Heart left ventricle (tissue), 16 donors: ENCODE measurements around the gene FOXG1. TPM values are rescaled to one million over a fixed set of nuclear protein-coding genes. Genes with fewer than 3 reads are reported as not detected.

ENCODE experiments used
- ATAC-seq, 4 donors: fragments of 200-7000 bp; cut with Tn5 transposase; one replicate each; pipeline ENCODE4 v1.9.1; 2020 to 2022; ENCODE audit warnings: moderate library complexity in 4 of 4, mild to moderate bottlenecking in 3 of 4, moderate number of reproducible peaks in 1 of 4
- DNase-seq, 5 donors: peaks; one replicate each; pipeline ENCODE4 v3.0.0-alpha.2; 2020
- H3K27ac ChIP-seq, 12 donors: fragments of 200-600 bp; sonication (generic) in 4 of 12; one replicate each; pipeline versions ENCODE4 v1.5.0 to v1.8.0; 2016 to 2022; ENCODE audit warnings: mild to moderate bottlenecking in 2 of 12
- H3K27me3 ChIP-seq, 9 donors: fragments of 200-600 bp; sonication (generic) in 2 of 9; one replicate each; pipeline versions ENCODE4 v1.5.1 to v1.8.0; 2016 to 2022; ENCODE audit warnings: mild to moderate bottlenecking in 3 of 9
- H3K36me3 ChIP-seq, 9 donors: fragments of 200-600 bp; sonication (generic) in 2 of 9; one replicate each; pipeline versions ENCODE4 v1.5.0 to v1.8.0; 2018 to 2022; ENCODE audit warnings: mild to moderate bottlenecking in 2 of 9
- H3K4me1 ChIP-seq, 12 donors: fragments of 200-600 bp; sonication (generic) in 4 of 12; one replicate each; pipeline versions ENCODE4 v1.5.0 to v1.8.0; 2016 to 2022; ENCODE audit warnings: mild to moderate bottlenecking in 3 of 12
- H3K4me3 ChIP-seq, 12 donors: fragments of 200-600 bp; sonication (generic) in 4 of 12; one replicate each; pipeline versions ENCODE4 v1.5.0 to v1.8.0; 2017 to 2022; ENCODE audit warnings: mild to moderate bottlenecking in 9 of 12, moderate library complexity in 4 of 12
- H3K9me3 ChIP-seq, 12 donors: fragments of 200-600 bp; sonication (generic) in 4 of 12; one replicate each; pipeline versions ENCODE4 v1.5.0 to v1.8.0; 2016 to 2022; ENCODE audit warnings: mild to moderate bottlenecking in 1 of 12
- POLR2A ChIP-seq, 2 donors: fragments of 450-650 bp; IDR thresholded peaks; one replicate each; pipeline ENCODE4 v1.6.1; 2017; ENCODE audit warnings: antibody characterized with exemption in 2 of 2, mild to moderate bottlenecking in 2 of 2, moderate library complexity in 2 of 2
- WGBS, 4 donors: extraction: QIAGEN DNeasy Blood & Tissue Kit in 2 of 4; methylation state at CpG; one replicate each; pipeline versions ENCODE4 v1.1.5 to v1.1.7; 2013 to 2018; 5-methylcytosine and 5-hydroxymethylcytosine counted together
- intact Hi-C, 10 donors: fragments of 100-400 bp; cut with DNase I; formaldehyde crosslinking; loops; one replicate each; pipeline versions ENCODE4 v1.11.1 to v1.14.2; 2022
- polyA plus RNA-seq, 2 donors: library from polyadenylated mRNA; stranded (reverse); fragments of 200-250 nt; gene quantifications; one replicate each; pipeline ENCODE4 v1.2.3, GENCODE V29; 2013
- total RNA-seq, 9 donors: library from RNA; depleted of rRNA in 2 of 9; stranded (reverse); fragments of >200 nt in 2 of 9; fragmentation: NEBNext Ultra II Directional in 3 of 9; extraction: Animal tissue kit (Norgen Biotek cat#: 25700) in 3 of 9; gene quantifications; one replicate each; pipeline versions ENCODE4 v1.1.0 to v1.2.4, GENCODE V29; 2016 to 2023
- TF ChIP-seq, protein P1 (sequence below), 12 donors: fragments of 200-600 bp; sonication (generic) in 4 of 12; IDR thresholded peaks; one replicate each; pipeline versions ENCODE4 v1.5.0 to v1.8.0; 2018 to 2022; ENCODE audit warnings: antibody characterized with exemption in 12 of 12, mild to moderate bottlenecking in 5 of 12
- donor health status: ischemic (EF 13 %, LVEDD 7.1; RV severe dilation, severe dysfunction).
- donor health status: healthy with polysubstance abuse.
- donor health status: DM: no; HTN: yes; CAD: no.
- donor health status: DM: no; HTN: no; CAD: no.
- donor health status: ischemic (EF 25% LVEDD 6.9; RV normal size, moderate dysfunction).
- donor health status: ischemic (EF 25% LVEDD 5.7; RV mildly dilated, moderate dysfunction).
- donor health status: healthy.
- donor health status: DM: yes; HTN: yes; CAD: no.
- donor health status: ischemic (EF 35%, LVEDD 5.7; RV mildly dilated, moderate dysfunction).
- donor health status: nonischemic (EF 11% LVEDD 7.7; RV severe dilation, severe dysfunction).
- donor health status: DM: yes; HTN: yes; CAD: no.
- donor health status: PGD.
- donor health status: ischemic (EF 29% LVEDD 5.4; RV normal size, mild dysfunction).
- donor health status: nonischemic (EF 23%, LVEDD 6.1; RV moderate dilation, normal function).

Gene FOXG1
- total and polyA plus RNA-seq, 11 donors, result not detected

DNA sequence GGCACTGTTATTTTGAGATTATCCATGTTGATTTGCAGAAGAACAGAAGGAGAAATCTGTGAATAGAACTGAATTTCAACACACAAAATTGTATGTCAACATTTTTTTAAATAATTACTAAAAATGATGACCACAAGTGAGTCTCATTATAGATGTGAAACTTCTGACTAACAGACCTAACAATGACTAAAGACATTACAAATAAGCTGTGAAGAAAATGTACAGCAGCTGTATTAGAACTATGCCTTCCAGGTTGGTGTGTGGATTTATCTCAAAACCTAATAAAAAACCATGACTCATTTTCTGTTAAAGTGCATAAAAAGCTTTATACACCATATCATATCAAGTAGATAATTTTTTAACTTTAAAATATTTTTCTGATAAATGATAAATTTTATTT is 22.5 kb upstream of the FOXG1 start:
- Histone ChIP-seq H3K27me3 (peaks cover 0 to 18% (median 0%) of the 10 kb centered on the region in 9 donors), H3K9me3 (peaks cover 0 to 13% (median 1%) of the 10 kb centered on the region in 12 donors), H3K27ac (no peak overlapping the region), H3K4me3 (no peak overlapping the region), H3K4me1 (no peaks in the 10 kb centered on the region), H3K36me3 (no peaks in the 10 kb centered on the region)
- ATAC-seq (no peak), DNase-seq (no peak)
- intact Hi-C loops, result no loop called here
- TF ChIP-seq, protein P1, sequence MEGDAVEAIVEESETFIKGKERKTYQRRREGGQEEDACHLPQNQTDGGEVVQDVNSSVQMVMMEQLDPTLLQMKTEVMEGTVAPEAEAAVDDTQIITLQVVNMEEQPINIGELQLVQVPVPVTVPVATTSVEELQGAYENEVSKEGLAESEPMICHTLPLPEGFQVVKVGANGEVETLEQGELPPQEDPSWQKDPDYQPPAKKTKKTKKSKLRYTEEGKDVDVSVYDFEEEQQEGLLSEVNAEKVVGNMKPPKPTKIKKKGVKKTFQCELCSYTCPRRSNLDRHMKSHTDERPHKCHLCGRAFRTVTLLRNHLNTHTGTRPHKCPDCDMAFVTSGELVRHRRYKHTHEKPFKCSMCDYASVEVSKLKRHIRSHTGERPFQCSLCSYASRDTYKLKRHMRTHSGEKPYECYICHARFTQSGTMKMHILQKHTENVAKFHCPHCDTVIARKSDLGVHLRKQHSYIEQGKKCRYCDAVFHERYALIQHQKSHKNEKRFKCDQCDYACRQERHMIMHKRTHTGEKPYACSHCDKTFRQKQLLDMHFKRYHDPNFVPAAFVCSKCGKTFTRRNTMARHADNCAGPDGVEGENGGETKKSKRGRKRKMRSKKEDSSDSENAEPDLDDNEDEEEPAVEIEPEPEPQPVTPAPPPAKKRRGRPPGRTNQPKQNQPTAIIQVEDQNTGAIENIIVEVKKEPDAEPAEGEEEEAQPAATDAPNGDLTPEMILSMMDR (IDR thresholded peaks at IDR 0.05), result no peak
- no peak for TF ChIP-seq POLR2A (IDR thresholded peaks at IDR 0.05)

DNA sequence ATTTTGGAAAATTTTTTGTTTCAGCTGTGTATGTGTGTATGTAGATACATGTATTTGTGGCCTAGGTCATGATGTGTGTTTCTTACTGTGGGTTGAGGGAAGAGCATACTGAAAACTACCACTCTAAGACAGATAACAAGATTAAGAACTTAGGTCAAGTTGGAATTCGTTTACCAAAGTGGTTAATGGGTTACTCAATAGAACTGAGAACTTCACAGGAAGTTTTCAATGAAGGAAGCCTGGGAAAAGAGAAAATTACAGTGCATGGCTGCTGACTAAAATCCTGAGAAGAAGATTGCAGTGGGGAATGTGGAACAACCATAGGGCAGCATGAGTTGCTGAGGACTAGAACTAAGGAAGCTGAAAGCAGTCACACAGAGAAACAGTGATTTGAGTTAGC is 21.4 kb upstream of the FOXG1 start:
- TF ChIP-seq, protein P1 (IDR thresholded peaks at IDR 0.05), result no peak
- no peak for TF ChIP-seq POLR2A (IDR thresholded peaks at IDR 0.05)
- DNase-seq (no peak), ATAC-seq (no peak)
- Histone ChIP-seq H3K36me3 (no peaks in the 10 kb centered on the region), H3K27ac (no peak overlapping the region), H3K4me3 (no peak overlapping the region), H3K4me1 (no peaks in the 10 kb centered on the region), H3K9me3 (peaks cover 0 to 13% (median 1%) of the 10 kb centered on the region in 12 donors), H3K27me3 (peaks cover 0 to 18% (median 0%) of the 10 kb centered on the region in 9 donors)
- intact Hi-C loops, result no loop called here
- 20 to 31% (median 25%) methylated on average over 1 of the region's 1 CpG for WGBS, 4 donors

DNA sequence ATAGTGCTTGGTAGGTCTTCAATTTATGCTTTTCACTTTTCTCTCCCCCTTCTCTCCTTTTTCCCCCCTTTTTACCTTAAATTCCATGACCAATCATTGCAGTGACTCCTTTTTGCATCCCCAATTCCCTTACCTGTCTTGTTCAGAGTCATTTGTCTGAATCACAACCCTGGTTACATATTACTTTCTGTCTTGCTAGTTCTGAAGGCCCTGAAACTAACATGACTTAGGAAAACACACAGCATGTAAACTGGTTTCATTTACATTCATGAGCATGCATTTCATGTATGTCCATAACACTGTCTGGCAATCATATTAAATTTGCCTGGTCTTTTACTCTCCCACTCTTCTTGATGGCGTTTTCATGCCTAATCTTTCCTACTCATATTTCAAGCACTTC is 20.3 kb upstream of the FOXG1 start:
- no peaks in the 10 kb centered on the region for H3K4me1 ChIP-seq
- H3K27ac ChIP-seq, result no peak overlapping the region
- WGBS, 4 donors, result 65 to 77% (median 68%) methylated on average over 1 of the region's 1 CpG
- H3K27me3 ChIP-seq, result peaks cover 0 to 18% (median 0%) of the 10 kb centered on the region in 9 donors
- intact Hi-C loops, result no loop called here
- H3K4me3 ChIP-seq, result no peak overlapping the region
- H3K36me3 ChIP-seq, result no peaks in the 10 kb centered on the region
- peaks cover 0 to 13% (median 1%) of the 10 kb centered on the region in 12 donors for H3K9me3 ChIP-seq
- ATAC-seq, result no peak
- TF ChIP-seq, protein P1 (IDR thresholded peaks at IDR 0.05), result no peak
- no peak for TF ChIP-seq POLR2A (IDR thresholded peaks at IDR 0.05)
- no peak for DNase-seq

DNA sequence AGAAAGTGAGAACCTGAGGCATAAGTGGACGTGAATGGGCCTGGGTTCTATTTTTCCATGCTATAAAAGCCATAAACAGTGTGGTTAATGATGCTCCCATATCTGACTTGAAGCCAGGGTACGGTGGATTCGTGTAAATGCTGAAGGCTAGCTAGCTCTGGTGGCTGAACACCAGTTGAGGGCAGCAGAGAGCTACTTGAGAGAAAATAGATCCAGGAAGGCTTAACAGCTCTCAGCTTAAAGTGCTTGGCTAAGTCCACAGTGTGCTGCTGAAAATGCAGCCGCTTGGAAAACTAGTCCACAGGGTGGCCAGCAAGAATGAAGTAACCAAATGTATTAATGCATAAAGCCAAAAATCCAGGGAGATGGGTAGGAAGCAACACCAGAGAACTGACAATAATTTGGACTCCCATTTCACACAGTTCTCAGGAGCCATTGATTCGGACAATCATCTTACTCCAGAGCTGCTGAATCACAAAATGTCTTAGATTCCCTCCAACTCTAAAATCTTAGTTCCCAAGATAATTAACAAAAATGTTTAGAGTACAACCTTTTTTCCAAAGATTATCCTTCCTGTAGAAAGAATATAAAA is 15.0 kb upstream of the FOXG1 start:
- no peak for ATAC-seq
- WGBS, 4 donors, result 20 to 29% (median 23%) methylated on average over 5 of the region's 5 CpGs

More for the DNA sequence above, 15.0 kb upstream of the FOXG1 start:
- no peak for DNase-seq
- Histone ChIP-seq H3K9me3 (peaks cover 0 to 10% (median 1%) of the 10 kb centered on the region in 12 donors), H3K4me1 (no peaks in the 10 kb centered on the region), H3K27me3 (peaks cover 8 to 55% (median 23%) of the 10 kb centered on the region in 9 donors), H3K4me3 (no peak overlapping the region), H3K36me3 (no peaks in the 10 kb centered on the region), H3K27ac (no peak overlapping the region)
- TF ChIP-seq, protein P1 (IDR thresholded peaks at IDR 0.05), result peak in 8 of 12 donors; percentile 9 to 43 (median 33)
- no peak for TF ChIP-seq POLR2A (IDR thresholded peaks at IDR 0.05)
- intact Hi-C loops, result loop anchor here in 9 of 10 donors (5.0 to 10.0 kb wide), 7 partner anchors 783 to 1693 kb away; no protein-coding TSS in a partner anchor
